Measurements from ENCODE around the gene TGFBI. TPM values are rescaled to one million over a fixed set of nuclear protein-coding genes. Genes with fewer than 3 reads are reported as not detected.

The TGFBI gene
- total RNA-seq, 4 donors from 2014 or later, result 117 to 338 (median 180) TPM

- ATAC-seq (ENCODE audit: low FRiP score) (no peak), DNase-seq (ENCODE audit: low spot score) (no peak)
- TF ChIP-seq, protein P1, sequence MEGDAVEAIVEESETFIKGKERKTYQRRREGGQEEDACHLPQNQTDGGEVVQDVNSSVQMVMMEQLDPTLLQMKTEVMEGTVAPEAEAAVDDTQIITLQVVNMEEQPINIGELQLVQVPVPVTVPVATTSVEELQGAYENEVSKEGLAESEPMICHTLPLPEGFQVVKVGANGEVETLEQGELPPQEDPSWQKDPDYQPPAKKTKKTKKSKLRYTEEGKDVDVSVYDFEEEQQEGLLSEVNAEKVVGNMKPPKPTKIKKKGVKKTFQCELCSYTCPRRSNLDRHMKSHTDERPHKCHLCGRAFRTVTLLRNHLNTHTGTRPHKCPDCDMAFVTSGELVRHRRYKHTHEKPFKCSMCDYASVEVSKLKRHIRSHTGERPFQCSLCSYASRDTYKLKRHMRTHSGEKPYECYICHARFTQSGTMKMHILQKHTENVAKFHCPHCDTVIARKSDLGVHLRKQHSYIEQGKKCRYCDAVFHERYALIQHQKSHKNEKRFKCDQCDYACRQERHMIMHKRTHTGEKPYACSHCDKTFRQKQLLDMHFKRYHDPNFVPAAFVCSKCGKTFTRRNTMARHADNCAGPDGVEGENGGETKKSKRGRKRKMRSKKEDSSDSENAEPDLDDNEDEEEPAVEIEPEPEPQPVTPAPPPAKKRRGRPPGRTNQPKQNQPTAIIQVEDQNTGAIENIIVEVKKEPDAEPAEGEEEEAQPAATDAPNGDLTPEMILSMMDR (IDR thresholded peaks at IDR 0.05), result no peak
Observed at GRCh38 chr5:136035837-136036236, 7.0 kb downstream of the TGFBI start.

DNA sequence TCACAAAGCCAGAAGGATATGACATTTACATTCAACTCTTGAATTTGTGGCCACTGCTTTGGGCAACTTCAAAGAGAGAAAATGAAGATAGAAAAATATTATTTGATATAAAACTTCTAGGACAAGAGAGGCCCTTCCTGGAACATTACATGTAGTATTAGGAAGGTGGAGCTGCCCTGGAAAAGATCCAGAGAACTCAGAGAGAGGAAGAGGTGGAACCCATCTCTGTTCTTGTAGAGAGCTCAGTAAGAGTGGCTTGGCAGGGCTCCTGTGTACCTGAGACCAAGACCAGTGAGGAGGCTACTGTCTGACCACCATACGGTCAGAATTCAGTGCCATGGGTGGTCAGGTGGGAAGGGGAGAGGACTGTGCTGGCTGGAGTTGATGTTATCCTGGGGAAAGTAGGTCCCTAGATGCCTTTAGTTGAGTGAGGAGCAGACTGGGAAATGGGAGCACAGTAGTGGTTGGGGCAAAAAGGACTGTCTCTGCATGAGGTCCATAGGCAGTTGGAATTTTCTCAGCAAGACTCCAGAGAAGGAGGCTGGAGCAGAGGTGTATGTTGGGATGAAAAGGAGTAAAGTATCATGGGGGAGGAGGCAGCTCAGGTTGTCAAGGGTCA lies 7.6 kb downstream of the TGFBI start:
- no peak for ATAC-seq (ENCODE audit: low FRiP score)
- no peak for DNase-seq (ENCODE audit: low spot score)
- TF ChIP-seq, protein P1 (IDR thresholded peaks at IDR 0.05), result no peak

DNA sequence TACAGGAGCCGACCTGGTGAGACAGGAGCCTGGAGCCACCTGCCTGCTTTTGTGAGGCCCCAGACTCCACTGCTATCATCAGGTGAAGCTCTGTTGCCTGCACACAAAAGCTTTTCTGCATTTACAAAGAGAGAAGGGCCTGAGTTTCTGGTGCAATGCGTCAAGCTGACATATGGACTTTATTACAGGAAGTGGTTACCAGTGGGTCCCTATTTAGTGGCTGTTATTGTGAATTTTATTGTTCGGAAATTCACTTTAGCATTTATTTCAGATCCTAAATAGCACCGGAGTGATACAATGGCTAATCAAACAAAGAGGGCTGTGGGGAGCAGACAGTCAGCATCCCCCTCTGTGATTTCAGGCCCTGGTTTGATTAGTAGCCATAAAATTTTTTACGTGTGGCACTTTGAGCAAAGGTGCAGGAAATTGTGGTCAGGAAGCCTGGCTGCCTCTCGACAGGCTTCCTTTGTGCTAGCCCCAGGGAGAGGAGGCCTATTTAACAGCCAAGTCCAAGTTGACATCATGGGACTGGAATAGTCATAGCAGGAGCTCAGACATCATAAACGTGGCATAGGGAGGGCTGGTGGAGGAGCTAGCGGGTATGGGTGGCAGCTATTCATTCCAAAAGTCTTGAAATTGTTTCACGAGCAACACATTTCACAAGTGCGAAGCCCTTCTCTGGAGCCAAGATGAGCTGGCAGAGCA lies 8.4 kb downstream of the TGFBI start:
- TF ChIP-seq, protein P1 (IDR thresholded peaks at IDR 0.05), result no peak
- ATAC-seq (ENCODE audit: low FRiP score), result no peak
- no peak for DNase-seq (ENCODE audit: low spot score)

DNA sequence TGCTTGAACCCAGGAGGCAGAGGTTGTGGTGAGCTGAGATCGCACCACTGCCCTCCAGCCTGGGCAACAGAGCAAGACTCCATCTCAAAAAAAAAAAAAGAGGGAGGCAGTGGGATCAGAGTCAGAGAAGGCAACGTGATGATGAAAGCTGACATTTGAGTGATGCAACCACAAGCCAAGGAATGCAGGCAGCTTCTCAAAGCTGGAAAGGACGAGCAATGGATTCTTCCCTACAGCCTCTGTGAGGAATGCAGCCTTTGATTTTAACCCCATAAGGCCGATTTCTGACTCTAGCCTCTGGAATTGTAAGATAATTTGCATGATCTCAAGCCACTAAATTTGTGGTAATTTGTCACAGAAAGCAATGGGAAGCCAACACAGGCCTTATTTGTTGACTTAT lies 9.8 kb downstream of the TGFBI start:
- ATAC-seq (ENCODE audit: low FRiP score), result no peak
- TF ChIP-seq, protein P1 (IDR thresholded peaks at IDR 0.05), result no peak

GRCh38 chr5:136039202-136039601 lies 10.4 kb downstream of the TGFBI start:
- DNase-seq (ENCODE audit: low spot score) (no peak), ATAC-seq (ENCODE audit: low FRiP score) (no peak)
- TF ChIP-seq, protein P1 (IDR thresholded peaks at IDR 0.05), result no peak

More for the DNA sequence above, 9.8 kb downstream of the TGFBI start:
- DNase-seq (ENCODE audit: low spot score), result no peak

- no peak for DNase-seq (ENCODE audit: low spot score)
- no peak for ATAC-seq (ENCODE audit: low FRiP score)
- TF ChIP-seq, protein P1 (IDR thresholded peaks at IDR 0.05), result no peak
Observed at GRCh38 chr5:136040746-136041415, 12.1 kb downstream of the TGFBI start.

Measured in omental fat pad (tissue), 4 donors.